ENCODE results near the gene RBMS3.

RBMS3 gene

GRCh38 chr3:29370476-29371420 is 89.9 kb downstream of the RBMS3 start:
- DNase-seq (ENCODE audit: insufficient read length, low spot score) (no peak), FAIRE-seq (no peak)
- no peak for TF ChIP-seq CTCF (IDR thresholded peaks at IDR 0.05; ENCODE audit: insufficient read depth, missing control alignments)

GRCh38 chr3:29373131-29373680 is 92.3 kb downstream of the RBMS3 start:
- DNase-seq (ENCODE audit: insufficient read length, low spot score) (no peak), FAIRE-seq (no peak)

GRCh38 chr3:29374226-29374625 is 93.4 kb downstream of the RBMS3 start:
- no peak for TF ChIP-seq CTCF (IDR thresholded peaks at IDR 0.05; ENCODE audit: insufficient read depth, missing control alignments)
- peak; percentile 44 for FAIRE-seq
- no peak for DNase-seq (ENCODE audit: insufficient read length, low spot score)

More at GRCh38 chr3:29373131-29373680, 92.3 kb downstream of the RBMS3 start:
- no peak for TF ChIP-seq CTCF (IDR thresholded peaks at IDR 0.05; ENCODE audit: insufficient read depth, missing control alignments)

- DNase-seq (ENCODE audit: insufficient read length, low spot score) (no peak), FAIRE-seq (no peak)
- TF ChIP-seq CTCF (IDR thresholded peaks at IDR 0.05; ENCODE audit: insufficient read depth, missing control alignments), result no peak
Observed at GRCh38 chr3:29379097-29379496, 98.2 kb downstream of the RBMS3 start.

GRCh38 chr3:29381595-29381994 is 100.7 kb downstream of the RBMS3 start:
- no peak for TF ChIP-seq CTCF (IDR thresholded peaks at IDR 0.05; ENCODE audit: insufficient read depth, missing control alignments)
- no peak for FAIRE-seq
- no peak for DNase-seq (ENCODE audit: insufficient read length, low spot score)

- FAIRE-seq, result no peak
- no peak for TF ChIP-seq CTCF (IDR thresholded peaks at IDR 0.05; ENCODE audit: insufficient read depth, missing control alignments)
- no peak for DNase-seq (ENCODE audit: insufficient read length, low spot score)
Observed at GRCh38 chr3:29382409-29382808, 101.5 kb downstream of the RBMS3 start.

- no peak for DNase-seq (ENCODE audit: insufficient read length, low spot score)
- no peak for FAIRE-seq
- TF ChIP-seq CTCF (IDR thresholded peaks at IDR 0.05; ENCODE audit: insufficient read depth, missing control alignments), result no peak
Observed at GRCh38 chr3:29382845-29383244, 102.0 kb downstream of the RBMS3 start.
